Activated T-helper 2 cell treated with anti-CD3 and anti-CD28 coated beads, Interferon-gamma antibody, Interleukin-2, Interleukin-4, amounts not matched to agents 10 μg/mL and 5 μg/mL and 100 μg/mL, durations not matched to agents 14 hours and 24 hours and 36 hours (primary cell): ENCODE data around the gene GGA1. TPM values are rescaled to one million over a fixed set of nuclear protein-coding genes. Genes with fewer than 3 reads are reported as not detected.

ENCODE experiments used
- DNase-seq: peaks from one replicate; pipeline ENCODE4 v3.0.0; 2021; ENCODE audit warnings: low spot score
- H3K27ac Mint-ChIP-seq: one replicate; pipeline ENCODE4 v1.8.0; 2021; ENCODE audit warnings: mixed read lengths
- H3K27me3 Mint-ChIP-seq: one replicate; pipeline ENCODE4 v1.8.0; 2021; ENCODE audit warnings: low read depth, mixed read lengths
- H3K36me3 Mint-ChIP-seq: one replicate; pipeline ENCODE4 v1.8.0; 2021; ENCODE audit warnings: low read depth, mixed read lengths
- H3K4me1 Mint-ChIP-seq: one replicate; pipeline ENCODE4 v1.8.0; 2021; ENCODE audit warnings: low read depth, mixed read lengths
- H3K4me3 Mint-ChIP-seq: one replicate; pipeline ENCODE4 v1.8.0; 2021; ENCODE audit warnings: low read depth, mild to moderate bottlenecking, moderate library complexity, mixed read lengths
- H3K9me3 Mint-ChIP-seq: one replicate; pipeline ENCODE4 v1.8.0; 2021; ENCODE audit warnings: mixed read lengths
- intact Hi-C: fragments of 100-400 bp; cut with micrococcal nuclease; formaldehyde crosslinking; loops from one replicate; pipeline ENCODE4 v1.15.1; 2023
- total RNA-seq: library from RNA; stranded (reverse); gene quantifications from 2 replicates; pipeline ENCODE4 v1.2.3, GENCODE V29; 2022

Gene GGA1
- total RNA-seq, result 69.3 and 71.2 TPM in 2 replicates

- intact Hi-C loops, result loop anchor here (1.0 to 10.0 kb wide), 6 partner anchors 16 to 374 kb away; partner anchors contain the start of genes ANKRD54 and GCAT
- Mint-ChIP-seq H3K36me3 (peaks cover 3% of the 10 kb centered on the region), H3K27ac (peak within 1 kb of the TSS; percentile 97)
These were observed at the start of gene GGA1 for GRCh38 chr22:37608477-37609239. Gene GGA1 (plus strand): TSS chr22:37608834. CDS start chr22:37608861, 27 bp downstream.

GRCh38 chr22:37559521-37559900, 49.1 kb upstream of the GGA1 start:
- DNase-seq, result no peak
- no peaks in the 10 kb centered on the region for H3K9me3 Mint-ChIP-seq
- H3K4me3 Mint-ChIP-seq, result no peak overlapping the region
- peaks cover 7% of the 10 kb centered on the region for H3K4me1 Mint-ChIP-seq
- intact Hi-C loops, result no loop called here
- H3K27ac Mint-ChIP-seq, result no peak overlapping the region
- no peaks in the 10 kb centered on the region for H3K36me3 Mint-ChIP-seq
- peaks cover 62% of the 10 kb centered on the region for H3K27me3 Mint-ChIP-seq

More at GRCh38 chr22:37608477-37609239, at the start of gene GGA1:
- DNase-seq, result peak; percentile 98
- Mint-ChIP-seq H3K27me3 (no peaks in the 10 kb centered on the region), H3K9me3 (no peaks in the 10 kb centered on the region), H3K4me1 (peaks cover 41% of the 10 kb centered on the region), H3K4me3 (peak within 1 kb of the TSS; percentile 94)

- Mint-ChIP-seq H3K36me3 (no peaks in the 10 kb centered on the region), H3K27ac (no peak within 1 kb of the TSS), H3K27me3 (peaks cover 64% of the 10 kb centered on the region), H3K9me3 (no peaks in the 10 kb centered on the region), H3K4me3 (peak within 1 kb of the TSS; percentile 58), H3K4me1 (peaks cover 7% of the 10 kb centered on the region)
- no peak for DNase-seq
- intact Hi-C loops, result no loop called here
These were observed 48.6 kb upstream of the GGA1 start, which contains the start of gene CDC42EP1 for GRCh38 chr22:37559901-37560607. Gene CDC42EP1 (plus strand): TSS chr22:37560480. CDS start chr22:37566350, 5,870 bp downstream.

GRCh38 chr22:37560608-37561211, 47.9 kb upstream of the GGA1 start:
- intact Hi-C loops, result loop anchor here (1.0 kb wide), 1 partner anchor 15 kb away; no protein-coding TSS in a partner anchor

GRCh38 chr22:37561212-37562048, 47.2 kb upstream of the GGA1 start:
- Mint-ChIP-seq H3K4me3 (peak overlapping the region; percentile 58), H3K4me1 (peaks cover 9% of the 10 kb centered on the region), H3K27ac (peak overlapping the region; percentile 14), H3K27me3 (peaks cover 57% of the 10 kb centered on the region), H3K36me3 (no peaks in the 10 kb centered on the region), H3K9me3 (no peaks in the 10 kb centered on the region)
- DNase-seq, result peak; percentile 62
- intact Hi-C loops, result loop anchor here (1.0 kb wide), 1 partner anchor 16 kb away; no protein-coding TSS in a partner anchor

More at GRCh38 chr22:37560608-37561211, 47.9 kb upstream of the GGA1 start:
- DNase-seq, result no peak
- H3K4me1 Mint-ChIP-seq, result peaks cover 7% of the 10 kb centered on the region
- no peaks in the 10 kb centered on the region for H3K9me3 Mint-ChIP-seq
- peak overlapping the region; percentile 47 for H3K4me3 Mint-ChIP-seq
- H3K36me3 Mint-ChIP-seq, result no peaks in the 10 kb centered on the region
- no peak overlapping the region for H3K27ac Mint-ChIP-seq
- H3K27me3 Mint-ChIP-seq, result peaks cover 64% of the 10 kb centered on the region

- DNase-seq, result no peak
- peak overlapping the region; percentile 23 for H3K4me3 Mint-ChIP-seq
- H3K9me3 Mint-ChIP-seq, result no peaks in the 10 kb centered on the region
- intact Hi-C loops, result no loop called here
- H3K27me3 Mint-ChIP-seq, result peaks cover 53% of the 10 kb centered on the region
- H3K36me3 Mint-ChIP-seq, result no peaks in the 10 kb centered on the region
- H3K27ac Mint-ChIP-seq, result no peak overlapping the region
- H3K4me1 Mint-ChIP-seq, result peaks cover 16% of the 10 kb centered on the region
These were observed 46.4 kb upstream of the GGA1 start for GRCh38 chr22:37562049-37562875.

GRCh38 chr22:37563153-37564081, 45.2 kb upstream of the GGA1 start:
- Mint-ChIP-seq H3K36me3 (no peaks in the 10 kb centered on the region), H3K4me3 (no peak overlapping the region), H3K27ac (no peak overlapping the region), H3K4me1 (peaks cover 21% of the 10 kb centered on the region), H3K27me3 (peaks cover 45% of the 10 kb centered on the region), H3K9me3 (no peaks in the 10 kb centered on the region)
- intact Hi-C loops, result no loop called here
- DNase-seq, result no peak

GRCh38 chr22:37564111-37564711, 44.4 kb upstream of the GGA1 start:
- H3K36me3 Mint-ChIP-seq, result no peaks in the 10 kb centered on the region
- intact Hi-C loops, result no loop called here

GRCh38 chr22:37565830-37566229, 42.8 kb upstream of the GGA1 start:
- Mint-ChIP-seq H3K36me3 (no peaks in the 10 kb centered on the region), H3K4me3 (no peak overlapping the region), H3K9me3 (no peaks in the 10 kb centered on the region), H3K4me1 (peaks cover 21% of the 10 kb centered on the region), H3K27me3 (peaks cover 31% of the 10 kb centered on the region), H3K27ac (no peak overlapping the region)
- no peak for DNase-seq
- intact Hi-C loops, result no loop called here

More at GRCh38 chr22:37564111-37564711, 44.4 kb upstream of the GGA1 start:
- H3K9me3 Mint-ChIP-seq, result no peaks in the 10 kb centered on the region
- peaks cover 37% of the 10 kb centered on the region for H3K27me3 Mint-ChIP-seq
- no peak overlapping the region for H3K27ac Mint-ChIP-seq
- no peak overlapping the region for H3K4me3 Mint-ChIP-seq
- H3K4me1 Mint-ChIP-seq, result peaks cover 21% of the 10 kb centered on the region
- no peak for DNase-seq

- no peak for DNase-seq
- H3K27me3 Mint-ChIP-seq, result peaks cover 29% of the 10 kb centered on the region
- H3K4me1 Mint-ChIP-seq, result peaks cover 20% of the 10 kb centered on the region
- H3K4me3 Mint-ChIP-seq, result no peak overlapping the region
- H3K27ac Mint-ChIP-seq, result no peak overlapping the region
- no peaks in the 10 kb centered on the region for H3K9me3 Mint-ChIP-seq
- no peaks in the 10 kb centered on the region for H3K36me3 Mint-ChIP-seq
- intact Hi-C loops, result no loop called here
These were observed 42.3 kb upstream of the GGA1 start for GRCh38 chr22:37566329-37566837.
